Posterior cingulate gyrus (tissue), 11 donors: ENCODE measurements around the gene NR2F6.

ENCODE experiments used
- DNase-seq, 10 donors: peaks; one replicate each; pipeline versions ENCODE4 v3.0.0 to v3.0.0-alpha.2; 2020 to 2021; ENCODE audit warnings: mixed read lengths in 3 of 10
- intact Hi-C: fragments of 100-400 bp; cut with DNase I; formaldehyde crosslinking; loops from one replicate; pipeline ENCODE4 v1.15.1; 2023

NR2F6 gene

DNA sequence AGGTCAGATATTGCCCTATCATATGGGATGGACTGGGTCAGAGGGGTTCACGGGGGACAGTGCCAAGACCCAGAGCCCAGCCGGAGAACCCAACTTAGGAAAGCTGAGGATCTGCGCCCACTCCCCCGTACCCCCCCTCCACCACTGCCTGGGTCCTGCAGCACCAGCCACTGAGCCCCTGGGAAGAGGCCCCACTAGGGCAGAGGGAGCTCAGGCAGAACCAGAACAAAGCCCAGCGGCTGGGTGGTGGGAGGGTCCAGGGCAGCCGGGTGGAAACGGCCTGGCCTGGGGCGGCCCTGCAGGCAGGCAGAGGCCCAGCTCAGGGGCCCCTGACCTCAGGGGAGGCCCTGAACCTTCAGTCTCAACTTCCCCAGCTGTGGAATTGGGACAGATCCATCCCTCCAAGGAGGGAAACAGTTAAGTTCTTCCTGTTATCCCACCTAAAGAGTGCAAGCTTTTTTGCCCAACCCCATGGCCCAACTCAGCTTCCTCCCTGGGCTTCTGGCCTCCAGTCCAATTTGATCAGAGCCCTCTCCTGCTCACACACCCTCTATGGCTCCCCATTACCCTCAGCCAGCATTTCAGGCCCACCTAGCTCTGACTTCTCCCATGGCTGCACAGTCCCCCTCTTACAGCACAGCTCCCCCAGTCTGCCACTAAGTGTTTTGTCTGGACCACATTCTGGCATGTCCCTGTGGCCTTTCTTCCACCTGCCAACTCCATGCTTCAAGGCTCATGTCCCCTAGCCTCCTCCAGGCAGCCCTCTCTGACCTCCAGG lies 3.1 kb downstream of the NR2F6 start:
- DNase-seq, result no peak
- intact Hi-C loops, result no loop called here

DNA sequence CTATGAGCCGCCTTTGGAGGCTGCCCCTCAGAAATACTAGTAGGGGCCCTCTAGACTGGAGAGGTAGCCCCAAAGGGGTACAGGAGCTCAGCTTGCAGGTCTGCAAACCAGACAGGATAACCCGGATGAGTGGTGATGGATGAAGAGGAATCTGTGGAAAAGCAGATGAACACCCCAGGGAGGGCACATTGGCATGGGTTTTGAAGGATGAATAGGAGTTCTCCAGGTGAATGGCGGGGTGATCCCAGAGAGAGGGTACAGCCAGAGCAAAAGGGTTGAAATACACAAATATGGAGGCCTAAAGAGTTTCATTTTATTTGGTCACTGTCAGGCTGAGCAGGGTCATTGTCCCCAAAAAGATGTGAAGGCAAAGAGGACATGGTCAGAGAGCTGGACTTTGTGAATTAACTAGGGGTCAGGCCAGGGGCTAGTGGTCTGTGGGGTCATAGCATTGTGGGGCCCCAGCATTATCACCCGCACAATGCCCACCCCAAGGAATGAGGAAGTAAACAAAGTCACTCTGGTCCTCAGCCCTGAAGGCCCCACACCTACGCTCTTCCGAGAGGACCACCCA lies 4.8 kb downstream of the NR2F6 start:
- intact Hi-C loops, result no loop called here

DNA sequence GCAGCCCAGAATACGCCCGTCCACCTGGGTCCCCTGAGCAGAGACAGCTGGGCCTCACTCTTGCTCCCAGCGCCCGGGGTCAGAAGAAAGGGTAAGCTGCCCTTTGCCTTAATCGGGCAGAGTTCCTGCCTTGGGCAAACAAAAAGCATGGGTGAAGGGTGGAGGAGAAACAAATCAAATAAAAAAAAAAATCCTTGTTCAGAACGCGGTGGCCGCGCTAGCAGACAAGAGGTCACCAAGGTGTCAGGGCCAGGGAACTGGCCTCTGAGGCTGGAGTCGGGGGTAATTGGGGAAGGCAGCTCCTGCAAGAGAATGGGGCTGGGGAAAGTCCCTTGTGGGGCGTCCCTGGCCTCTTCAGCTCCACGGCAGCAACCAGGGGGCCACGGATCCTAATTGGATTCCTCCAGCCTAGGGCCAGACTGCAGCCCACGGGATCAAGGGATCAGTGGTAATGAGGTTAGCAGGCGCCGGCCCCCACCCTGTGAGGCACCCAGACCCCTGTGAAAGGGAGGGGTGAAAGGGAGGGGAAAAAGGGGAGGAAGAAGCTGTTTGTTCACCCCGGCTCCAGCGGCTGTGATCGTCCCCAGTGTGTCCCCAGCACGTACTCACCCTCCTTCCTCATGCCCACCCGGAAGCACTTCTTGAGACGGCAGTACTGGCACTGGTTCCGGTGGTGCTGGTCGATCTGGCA lies 5.5 kb downstream of the NR2F6 start:
- no peak for DNase-seq
- intact Hi-C loops, result no loop called here

More for the DNA sequence above, 4.8 kb downstream of the NR2F6 start:
- no peak for DNase-seq

DNA sequence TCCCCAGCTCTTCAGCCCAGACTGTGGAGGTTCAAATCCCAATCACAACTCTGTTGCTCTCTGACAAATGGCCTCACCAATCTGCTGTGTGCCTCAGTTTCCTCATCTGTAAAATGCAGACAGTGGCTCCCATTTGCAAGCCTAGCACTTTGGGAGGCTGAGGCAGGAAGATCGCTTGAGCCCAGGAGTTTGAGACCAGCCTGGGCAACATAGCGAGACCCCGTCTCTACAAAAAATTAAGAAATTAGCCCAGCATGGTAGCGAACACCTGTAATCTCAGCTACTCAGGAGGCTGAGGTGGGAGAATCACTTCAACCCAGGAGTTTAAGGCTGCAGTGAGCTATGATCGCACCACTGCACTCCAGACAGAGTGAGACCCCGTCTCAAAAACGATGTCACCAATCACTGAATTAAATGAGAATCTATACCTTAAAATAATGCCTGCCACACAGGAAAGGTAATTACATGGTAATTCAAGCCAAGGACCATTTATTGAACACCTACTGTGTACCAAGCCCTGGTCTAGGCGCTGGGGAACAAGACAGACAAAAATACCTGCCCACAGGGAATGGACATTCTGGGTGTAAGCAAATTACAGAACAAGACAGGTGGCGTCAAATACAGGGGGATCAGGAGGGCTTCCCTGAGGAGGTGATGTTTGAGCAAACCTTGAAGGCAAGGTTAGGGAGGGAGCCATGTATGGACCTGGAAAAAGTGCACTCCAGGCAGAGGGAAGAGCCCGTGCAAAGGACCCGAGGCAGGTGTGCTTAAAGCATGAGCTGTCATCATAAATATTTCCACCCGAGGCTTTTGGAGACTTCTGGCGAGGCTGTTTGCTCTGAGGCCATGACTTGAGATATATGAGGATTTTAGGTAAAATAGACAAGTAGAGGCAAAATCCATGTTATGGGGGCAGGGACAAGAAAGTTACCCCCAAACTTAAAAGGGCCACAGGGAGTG lies 7.7 kb downstream of the NR2F6 start:
- intact Hi-C loops, result no loop called here
- no peak for DNase-seq

DNA sequence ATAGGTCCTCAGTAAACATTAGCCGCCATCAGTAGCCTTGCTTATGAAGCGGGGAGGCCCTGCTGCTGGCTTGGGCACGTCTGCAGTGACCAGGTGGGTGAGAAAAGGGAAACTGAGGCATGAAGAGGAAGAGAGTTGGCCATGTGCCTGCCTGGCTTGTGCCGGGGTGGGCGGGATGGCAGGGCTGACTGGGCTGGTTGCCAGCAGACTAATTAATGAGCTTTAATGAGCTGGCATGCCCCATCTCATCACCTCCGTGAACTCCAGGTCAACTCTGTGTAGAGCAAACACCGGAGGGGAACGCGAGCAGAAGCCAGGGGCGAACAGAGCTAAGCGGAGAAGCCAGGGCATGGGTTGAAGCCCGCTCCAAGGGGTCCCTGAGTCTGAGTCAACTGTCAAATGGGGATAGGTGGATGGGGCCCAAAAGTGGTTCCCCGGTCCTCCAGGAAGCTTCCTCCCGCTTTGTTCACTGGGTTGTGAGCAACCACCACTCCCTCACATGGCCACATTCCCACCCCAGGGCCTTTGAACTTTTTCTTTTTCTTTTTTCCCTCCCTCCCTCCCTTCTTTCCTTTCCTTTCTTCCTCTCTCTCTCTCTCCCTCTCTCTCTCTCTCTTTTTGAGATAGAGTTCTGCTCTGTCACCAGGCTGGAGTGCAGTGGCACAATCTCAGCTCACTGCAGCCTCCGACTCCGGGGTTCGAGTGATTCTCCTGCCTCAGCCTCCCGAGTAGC lies 8.7 kb downstream of the NR2F6 start:
- DNase-seq, result no peak
- intact Hi-C loops, result no loop called here

DNA sequence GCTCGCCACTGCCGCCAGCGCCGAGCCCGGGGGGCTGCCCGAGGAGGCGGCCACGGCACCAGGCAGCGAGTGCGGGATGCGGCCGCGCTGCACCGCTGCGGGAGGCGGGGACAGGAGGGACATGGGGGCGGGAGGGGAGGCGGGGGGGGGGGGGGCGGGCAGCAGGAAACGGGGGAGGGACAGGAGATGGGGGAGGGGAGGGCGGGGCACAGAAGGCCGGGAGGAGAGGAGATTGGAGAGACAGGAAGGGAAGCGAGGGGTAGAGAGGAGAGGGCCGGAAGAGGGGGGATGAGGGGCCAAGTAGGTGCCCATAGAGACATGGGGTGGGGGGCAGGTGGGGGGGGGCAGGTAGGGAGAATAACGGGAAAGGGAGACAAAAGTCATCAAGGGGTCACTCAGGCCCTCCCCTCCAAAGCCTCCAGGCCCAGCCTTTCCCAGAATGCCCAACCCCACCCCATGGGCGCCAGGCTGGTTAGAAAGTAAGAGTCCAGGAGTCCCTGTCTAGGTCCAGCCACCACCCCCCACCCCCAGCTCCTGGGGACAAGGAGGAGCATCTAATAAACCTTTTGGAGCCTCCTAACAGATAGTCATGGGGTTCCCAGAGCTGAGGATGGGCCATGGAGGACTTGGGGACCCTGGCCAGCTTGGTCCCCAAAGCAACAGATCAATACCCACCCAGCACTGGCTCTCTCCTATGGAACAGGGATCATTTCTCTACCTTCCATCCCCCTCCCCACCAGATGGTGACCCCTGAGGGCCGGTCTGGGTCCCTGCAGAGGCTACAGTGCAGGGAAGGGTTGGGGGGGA lies 9.5 kb downstream of the NR2F6 start:
- DNase-seq, result no peak
- intact Hi-C loops, result loop anchor here (1.0 kb wide), 1 partner anchor 169 kb away; no protein-coding TSS in a partner anchor

DNA sequence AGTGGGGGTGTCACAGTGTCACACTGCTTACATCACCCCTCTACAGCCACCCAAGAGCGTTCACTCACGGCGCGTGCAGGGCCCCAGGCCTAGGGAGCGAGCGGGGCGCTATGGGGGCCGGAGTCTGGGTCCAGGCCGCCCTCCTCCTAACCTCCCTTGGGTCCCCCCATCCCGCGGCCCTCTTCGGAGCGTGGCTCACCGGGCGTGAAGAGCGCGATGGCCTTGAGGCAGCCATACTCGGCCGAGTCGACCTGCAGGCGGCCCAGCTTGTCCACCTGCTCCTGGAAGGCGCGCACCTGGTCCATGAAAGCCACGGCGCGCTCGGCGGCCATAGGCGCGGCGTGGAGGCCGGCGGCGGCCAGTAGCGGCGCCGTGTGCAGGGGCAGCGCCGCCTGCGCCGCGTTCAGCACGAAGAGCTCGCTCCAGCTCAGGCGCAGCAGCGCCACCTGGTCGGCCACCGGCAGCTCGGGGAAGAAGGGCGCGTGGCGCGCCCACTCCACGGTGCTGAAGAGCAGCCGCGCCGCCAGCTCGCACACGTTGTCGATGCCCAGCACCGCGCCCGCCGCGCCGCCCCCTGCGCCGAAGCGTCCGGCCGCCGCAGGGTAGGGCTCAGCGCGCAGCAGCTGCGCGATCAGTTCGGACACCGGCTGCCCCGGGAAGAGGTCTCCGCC lies 10.3 kb downstream of the NR2F6 start:
- intact Hi-C loops, result loop anchor here (1.0 kb wide), 1 partner anchor 168 kb away; no protein-coding TSS in a partner anchor
- peak; percentile 55 to 97 (median 80) for DNase-seq

DNA sequence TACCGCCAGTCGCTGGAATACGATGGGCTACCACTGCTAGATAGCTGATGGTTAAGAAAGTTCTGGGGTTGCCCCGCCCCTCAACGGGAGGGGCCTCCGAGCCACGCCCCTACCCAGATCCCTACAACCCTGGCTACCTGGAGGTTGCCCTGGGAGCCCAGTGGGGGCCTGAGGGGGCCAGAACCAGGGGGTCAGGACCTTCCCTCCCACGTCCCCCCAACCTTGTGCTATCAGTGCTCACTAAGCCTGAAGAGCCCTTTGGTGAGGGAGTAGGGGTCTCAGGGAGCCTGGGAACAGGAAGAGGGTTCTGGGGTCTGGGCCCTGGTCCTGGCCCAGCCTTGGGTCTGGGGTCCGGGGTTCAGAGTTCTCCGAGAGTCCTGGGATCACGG lies 10.8 kb downstream of the NR2F6 start:
- intact Hi-C loops, result loop anchor here (1.0 kb wide), 1 partner anchor 168 kb away; no protein-coding TSS in a partner anchor
- peak in 4 of 10 donors; percentile 32 to 93 (median 69) for DNase-seq

DNA sequence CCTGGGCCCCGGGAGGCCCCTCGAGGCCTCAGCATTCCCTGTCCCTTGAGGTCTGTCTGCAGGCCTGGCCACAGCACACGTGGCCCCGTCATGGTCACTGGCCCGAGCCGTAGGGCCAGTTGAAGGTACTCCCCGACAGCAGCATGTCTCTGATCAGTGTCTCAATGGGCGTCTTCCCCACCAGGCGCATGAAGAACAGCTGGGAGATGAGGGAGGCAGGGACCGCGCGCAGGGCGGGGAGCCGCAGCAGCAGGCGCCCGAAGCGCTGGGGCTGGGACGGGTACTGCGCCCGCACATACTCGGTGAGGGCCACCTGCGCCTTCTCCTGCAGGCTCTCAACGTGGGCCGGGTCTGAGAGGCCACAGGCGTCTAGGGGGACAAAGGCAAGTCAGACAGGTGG lies 13.5 kb downstream of the NR2F6 start:
- intact Hi-C loops, result no loop called here
- DNase-seq, result no peak

DNA sequence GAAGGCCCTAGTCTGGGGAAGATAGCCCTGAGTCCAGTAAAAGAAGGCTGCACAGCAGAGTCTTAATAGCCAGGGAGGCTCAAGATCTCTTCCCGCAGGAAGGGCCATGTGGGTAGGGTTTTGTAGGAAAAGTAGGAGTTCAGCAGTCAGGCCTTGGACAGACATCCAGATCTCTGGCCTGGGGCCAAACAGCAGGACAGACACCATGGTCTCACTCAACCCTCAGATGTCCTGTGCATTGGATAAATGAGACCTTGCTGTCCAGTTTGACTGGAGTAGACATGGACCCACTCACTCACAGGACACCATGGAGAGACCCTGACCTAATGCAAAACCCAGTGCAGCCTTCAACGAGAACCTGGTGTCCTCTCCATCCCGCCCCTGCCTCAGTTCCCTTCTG lies 15.8 kb downstream of the NR2F6 start:
- DNase-seq, result no peak
- intact Hi-C loops, result no loop called here

DNA sequence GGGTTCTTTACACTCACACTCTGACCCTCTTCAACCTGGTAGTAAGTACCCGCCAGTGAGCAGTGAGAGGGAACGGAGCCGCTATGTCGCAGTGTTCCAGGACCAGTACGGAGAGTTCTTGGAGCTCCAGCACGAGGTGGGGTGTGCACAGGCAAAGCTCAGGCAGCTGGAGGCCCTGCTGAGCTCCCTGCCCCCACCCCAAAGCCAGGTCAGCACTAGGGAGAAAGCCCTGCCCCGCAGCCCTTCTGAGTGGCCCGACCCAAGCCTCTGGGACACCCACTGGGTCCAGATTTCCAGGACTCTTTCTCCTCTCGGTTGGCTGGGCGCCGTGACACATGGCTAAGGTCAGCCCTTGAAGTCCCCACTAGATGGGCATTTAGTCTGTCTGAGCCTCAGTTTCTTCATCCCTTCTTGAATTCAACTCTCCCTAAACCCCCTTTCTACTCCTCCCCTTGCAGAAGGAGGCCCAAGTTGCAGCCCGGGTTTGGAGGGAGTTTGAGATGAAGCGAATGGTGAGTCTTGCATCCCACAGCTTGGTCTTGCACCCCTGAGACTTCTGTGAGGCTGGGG lies 17.8 kb downstream of the NR2F6 start:
- DNase-seq, result no peak
- intact Hi-C loops, result no loop called here

DNA sequence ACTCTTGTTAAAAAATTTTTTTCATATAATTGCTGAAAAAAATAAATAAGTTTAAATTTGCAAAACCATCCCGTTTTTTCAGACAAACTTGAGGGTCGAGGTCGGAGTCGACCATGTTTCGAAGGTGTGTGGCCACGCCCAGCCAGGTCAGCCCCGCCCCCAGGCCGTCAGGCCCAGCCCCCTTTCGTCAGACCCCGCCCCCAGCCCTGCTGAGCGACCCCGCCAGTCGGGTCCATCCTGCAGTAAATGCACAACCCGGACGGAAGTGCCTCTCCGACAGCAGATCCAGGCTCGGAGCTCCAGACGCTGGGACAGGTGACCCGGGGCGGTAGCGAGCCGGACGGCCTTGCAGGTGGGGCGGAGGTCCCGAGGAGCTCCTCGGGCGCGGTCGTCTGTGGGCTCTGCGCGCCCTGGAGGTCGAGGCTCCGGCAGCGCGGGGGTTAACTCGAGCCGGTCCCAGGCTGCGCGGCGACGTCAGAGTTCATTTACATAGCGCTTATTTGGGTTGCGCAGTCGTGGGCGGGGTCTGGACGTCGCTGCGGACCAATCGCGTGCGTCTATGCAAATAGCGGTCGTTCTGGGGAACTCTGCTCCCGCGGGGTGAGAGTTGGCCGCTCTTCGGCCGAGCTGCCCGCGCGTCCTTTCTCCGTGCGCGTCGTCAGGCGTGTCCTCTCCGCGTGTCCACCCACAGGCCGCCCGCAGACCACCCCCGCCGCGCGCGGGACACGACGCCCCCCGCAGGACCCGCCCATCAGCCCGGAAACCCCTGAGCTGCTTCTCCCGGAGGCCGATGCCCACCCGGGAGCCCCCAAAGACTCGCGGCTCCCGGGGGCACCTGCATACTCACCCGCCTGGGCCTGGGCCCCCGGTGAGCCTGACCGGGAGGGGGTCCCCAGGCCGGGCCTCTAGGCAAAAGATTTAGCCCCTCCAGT lies 19.5 kb downstream of the NR2F6 start, which contains the start of gene OCEL1:
Gene OCEL1 (plus strand): TSS at position 225 of the 932 bp plus-strand sequence. CDS start 22 bp downstream, at position 247.
- intact Hi-C loops, result no loop called here
- peak; percentile 96 to 100 (median 99) for DNase-seq

DNA sequence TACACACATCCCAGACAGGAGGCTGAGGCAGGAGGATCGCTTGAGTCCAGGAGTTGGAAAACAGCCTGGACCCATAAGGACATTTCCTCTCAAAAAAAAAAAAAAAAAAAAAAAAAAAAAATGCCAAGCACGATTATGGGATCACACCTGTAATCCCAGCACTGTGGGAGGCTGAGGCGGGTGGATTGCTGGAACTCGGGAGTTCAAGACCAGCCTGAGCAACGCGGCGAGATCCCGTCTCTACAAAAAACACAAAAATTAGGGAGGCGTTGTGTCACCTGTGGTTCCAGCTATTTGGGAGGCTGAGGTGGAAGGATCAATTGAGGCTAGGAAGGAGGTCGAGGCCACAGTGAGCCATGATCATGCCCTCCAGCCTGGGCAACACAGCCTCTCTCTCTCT lies 20.7 kb downstream of the NR2F6 start:
- DNase-seq, result no peak
- intact Hi-C loops, result no loop called here

DNA sequence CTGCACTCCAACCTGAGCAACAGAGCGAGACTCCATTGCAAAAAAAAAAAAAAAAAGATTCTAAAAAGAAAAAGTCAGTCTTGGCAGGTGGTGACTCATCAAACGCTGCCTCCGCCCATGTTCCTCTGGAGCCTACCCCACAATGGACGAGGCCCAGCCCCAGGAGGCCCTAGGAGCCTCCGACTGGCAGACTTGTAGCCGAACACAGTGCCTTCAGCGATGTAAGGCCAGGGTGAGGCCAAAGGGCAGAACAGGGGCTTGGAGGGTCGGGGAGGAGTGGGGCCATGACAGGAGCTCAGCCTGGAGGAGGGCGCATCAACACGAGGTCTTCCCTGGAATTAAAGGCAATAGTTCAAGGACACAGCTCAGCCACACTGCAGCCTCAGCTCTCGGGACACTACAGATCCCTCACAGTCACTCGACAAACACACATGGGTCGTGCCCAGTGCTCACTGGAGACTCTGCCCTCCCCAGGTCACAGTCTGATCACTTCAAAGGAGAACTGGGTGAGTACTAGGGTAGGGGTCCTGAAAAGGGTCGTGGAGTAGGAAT lies 25.4 kb downstream of the NR2F6 start:
- intact Hi-C loops, result no loop called here
- no peak for DNase-seq

DNA sequence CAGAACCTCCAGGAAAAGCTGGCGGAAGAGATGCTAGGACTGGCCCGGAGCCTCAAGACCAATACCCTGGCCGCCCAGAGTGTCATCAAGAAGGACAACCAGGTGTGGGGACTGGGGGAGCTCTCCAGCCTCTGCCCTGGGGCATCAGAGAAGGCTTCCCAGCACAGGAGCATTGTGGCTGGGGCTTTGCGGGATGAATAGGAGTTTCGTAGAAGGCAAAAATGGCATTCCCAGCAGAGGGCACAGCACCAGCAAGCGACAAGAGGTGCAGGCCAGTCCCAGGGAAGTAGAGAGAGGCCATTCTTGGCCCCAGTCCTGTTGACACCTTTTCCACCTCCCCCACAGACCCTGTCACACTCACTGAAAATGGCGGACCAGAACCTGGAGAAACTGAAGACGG lies 26.4 kb downstream of the NR2F6 start:
- DNase-seq, result no peak
- intact Hi-C loops, result loop anchor here (10.0 kb wide), 2 partner anchors 46 to 144 kb away; partner anchors contain the start of genes BABAM1, HAUS8, MYO9B and USHBP1

DNA sequence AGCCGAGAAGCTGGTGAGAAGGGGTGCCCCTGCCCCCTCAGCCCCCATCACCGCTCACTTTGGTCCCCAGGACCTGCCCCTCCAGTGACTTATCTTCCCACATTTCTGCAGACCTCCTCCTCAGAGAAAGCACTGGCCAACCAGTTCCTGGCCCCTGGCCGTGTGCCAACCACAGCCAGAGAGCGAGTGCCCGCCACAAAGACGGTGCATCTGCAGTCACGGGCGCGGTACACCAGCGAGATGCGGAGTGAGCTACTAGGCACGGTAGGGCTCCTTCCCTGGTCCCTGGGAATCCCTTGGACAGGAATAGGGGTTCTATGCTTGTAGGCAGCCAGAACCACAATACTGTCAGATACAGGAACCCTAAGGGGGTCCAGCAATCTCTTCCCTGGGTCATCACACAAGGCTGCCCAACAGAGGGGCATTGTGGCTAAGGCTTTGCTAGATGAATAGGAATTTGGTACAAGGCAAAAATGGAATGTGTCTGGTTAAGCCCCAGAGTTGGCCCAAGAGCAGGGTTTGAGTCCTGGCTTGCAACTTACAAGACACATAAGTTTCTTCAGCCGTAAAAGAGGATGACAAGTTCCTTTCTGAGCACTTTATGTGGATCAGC lies 29.6 kb downstream of the NR2F6 start:
- no peak for DNase-seq
- intact Hi-C loops, result loop anchor here (10.0 kb wide), 2 partner anchors 49 to 141 kb away; partner anchors contain the start of genes BABAM1, HAUS8, MYO9B and USHBP1
